Tibial artery (tissue), 4 donors: ENCODE data around the gene WNK4.
A peak's percentile ranks its signal among the peaks of the same experiment; 100 is the strongest.

Experiments used
- DNase-seq, 2 donors: peaks; one replicate each; pipeline ENCODE4 v3.0.0-alpha.2; 2019
- H3K27ac ChIP-seq, 2 donors: fragments of 200-600 bp; sonication (generic) in 1 of 2; 1 replicate in 1 of 2; 2 replicates in 1 of 2; pipeline ENCODE4 v1.5.1; 2018 to 2019; ENCODE audit warnings: mild to moderate bottlenecking in 1 of 2
- H3K27me3 ChIP-seq, 2 donors: fragments of 200-600 bp; sonication (generic) in 1 of 2; one replicate each; pipeline versions ENCODE4 v1.5.1 to v1.6.0; 2016 to 2019
- H3K36me3 ChIP-seq, 3 donors: fragments of 200-600 bp; sonication (generic) in 2 of 3; one replicate each; pipeline ENCODE4 v1.5.1; 2016 to 2019; ENCODE audit warnings: mild to moderate bottlenecking in 2 of 3
- H3K4me1 ChIP-seq, 4 donors: fragments of 200-600 bp; sonication (generic) in 2 of 4; 1 replicate in 3 of 4; 2 replicates in 1 of 4; pipeline ENCODE4 v1.5.1; 2016 to 2019
- H3K4me3 ChIP-seq, 2 donors: fragments of 200-600 bp; sonication (generic) in 1 of 2; 1 replicate in 1 of 2; 2 replicates in 1 of 2; pipeline ENCODE4 v1.5.1; 2018 to 2019; ENCODE audit warnings: mild to moderate bottlenecking in 2 of 2
- H3K9me3 ChIP-seq, 3 donors: fragments of 200-600 bp; sonication (generic) in 1 of 3; one replicate each; pipeline ENCODE4 v1.5.1; 2016 to 2019
- CTCF ChIP-seq, 2 experiments: fragments of 200-600 bp in 1 of 2; fragments of 450-650 bp in 1 of 2; IDR thresholded peaks; one replicate each; pipeline ENCODE4 v1.5.1; 2017 to 2019; ENCODE audit warnings: antibody characterized with exemption in 2 of 2, mild to moderate bottlenecking in 1 of 2, moderate library complexity in 1 of 2
- intact Hi-C: fragments of 100-400 bp; cut with DNase I; formaldehyde crosslinking; loops from one replicate; pipeline ENCODE4 v1.15.0; 2023; ENCODE audit warnings: low total_unique reads

The WNK4 gene

DNA sequence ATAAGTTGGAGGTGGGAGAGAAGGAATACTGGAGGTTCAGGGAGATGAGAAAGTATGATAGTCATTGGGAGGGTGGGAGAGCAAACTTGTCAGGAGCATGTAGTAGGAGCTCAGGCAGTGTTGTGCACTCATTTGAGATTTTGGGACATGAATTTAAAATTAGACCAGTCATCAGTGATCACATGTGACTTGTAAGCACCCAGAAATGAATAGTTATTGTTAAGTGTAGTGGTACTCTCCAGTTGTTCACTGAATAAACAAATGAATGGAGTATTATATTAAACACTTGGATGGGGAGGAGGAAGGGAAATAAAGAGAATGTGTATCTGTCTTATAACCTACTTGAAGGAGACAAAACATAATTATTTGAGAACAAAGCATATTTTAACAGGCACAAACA lies 50.6 kb downstream of the WNK4 start:
- peaks cover 0 to 23% (median 6%) of the 10 kb centered on the region in 4 donors for H3K4me1 ChIP-seq
- intact Hi-C loops = no loop called here
- H3K27ac ChIP-seq = no peak overlapping the region

GRCh38 chr17:42832213-42832933 lies 52.0 kb downstream of the WNK4 start:
- Histone ChIP-seq H3K9me3 (no peaks in the 10 kb centered on the region), H3K4me1 (peaks cover 0 to 23% (median 6%) of the 10 kb centered on the region in 4 donors), H3K27ac (peak overlapping the region; percentile 85 to 86), H3K36me3 (peaks cover 8 to 28% (median 13%) of the 10 kb centered on the region in 3 donors), H3K4me3 (peak overlapping the region; percentile 80 to 81), H3K27me3 (no peaks in the 10 kb centered on the region)
- no peak for TF ChIP-seq CTCF (IDR thresholded peaks at IDR 0.05)
- no peak for DNase-seq
- intact Hi-C loops = no loop called here

More for the DNA sequence above, 50.6 kb downstream of the WNK4 start:
- H3K36me3 ChIP-seq = peaks cover 0 to 14% (median 4%) of the 10 kb centered on the region in 3 donors
- H3K27me3 ChIP-seq = no peaks in the 10 kb centered on the region
- H3K4me3 ChIP-seq = no peak overlapping the region
- no peak for TF ChIP-seq CTCF (IDR thresholded peaks at IDR 0.05)
- H3K9me3 ChIP-seq = no peaks in the 10 kb centered on the region
- DNase-seq = no peak

DNA sequence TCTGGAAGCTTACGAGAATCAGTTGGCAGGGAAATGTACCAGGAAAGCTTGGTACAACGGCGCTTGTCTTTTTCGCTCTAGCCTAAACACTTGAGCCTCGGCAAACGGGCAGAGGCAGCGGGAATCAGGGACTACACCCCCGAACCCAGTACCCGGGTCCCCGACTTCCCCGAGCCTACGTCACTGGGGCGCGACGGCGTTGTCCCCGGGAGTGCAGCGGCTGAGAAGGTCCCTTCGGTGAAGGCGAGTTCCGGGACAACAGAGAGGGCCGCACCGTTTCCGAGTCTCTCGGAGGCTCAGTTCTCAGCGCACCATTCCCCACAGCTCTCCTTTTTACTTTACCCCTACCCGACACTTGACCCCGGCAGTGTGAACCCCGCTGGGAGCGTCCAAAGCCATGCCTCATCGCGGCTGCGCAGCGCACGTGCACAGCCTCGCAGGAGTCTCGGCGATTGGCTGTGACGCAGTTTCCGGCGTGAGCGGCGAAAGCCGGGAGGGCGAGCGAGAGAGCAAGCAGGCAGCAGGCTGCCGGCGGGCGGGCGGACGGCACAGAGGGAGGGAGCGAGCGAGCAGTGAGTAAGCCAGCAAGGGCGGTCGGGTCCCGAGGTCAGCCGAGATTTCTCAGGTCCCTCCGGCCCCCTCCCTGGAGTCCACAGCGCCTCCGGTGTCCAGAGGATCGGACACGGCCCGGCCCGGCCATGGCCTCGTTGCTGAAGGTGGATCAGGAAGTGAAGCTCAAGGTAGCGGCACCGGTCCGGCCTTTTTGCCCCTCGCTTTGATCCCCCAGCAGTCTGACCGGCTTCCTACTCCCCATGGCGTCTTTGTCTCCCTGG lies 52.7 kb downstream of the WNK4 start, which contains the start of gene PSME3:
Gene PSME3 (plus strand): TSS at position 464 of the 833 bp plus-strand sequence. CDS start 235 bp downstream, at position 699.
- peak within 1 kb of the TSS; percentile 85 to 86 for H3K27ac ChIP-seq
- no peaks in the 10 kb centered on the region for H3K27me3 ChIP-seq
- peaks cover 0 to 23% (median 6%) of the 10 kb centered on the region in 4 donors for H3K4me1 ChIP-seq
- peaks cover 15 to 35% (median 21%) of the 10 kb centered on the region in 3 donors for H3K36me3 ChIP-seq
- no peaks in the 10 kb centered on the region for H3K9me3 ChIP-seq
- intact Hi-C loops = no loop called here
- peak in 1 of 2 experiments; percentile 4 for TF ChIP-seq CTCF (IDR thresholded peaks at IDR 0.05)
- peak within 1 kb of the TSS; percentile 80 to 81 for H3K4me3 ChIP-seq
- DNase-seq = peak; percentile 87 to 92

- DNase-seq = no peak
- intact Hi-C loops = no loop called here
- Histone ChIP-seq H3K9me3 (no peaks in the 10 kb centered on the region), H3K27me3 (no peaks in the 10 kb centered on the region), H3K4me1 (peaks cover 0 to 23% (median 6%) of the 10 kb centered on the region in 4 donors), H3K36me3 (peaks cover 23 to 43% (median 28%) of the 10 kb centered on the region in 3 donors), H3K4me3 (peak overlapping the region; percentile 80 to 81), H3K27ac (peak overlapping the region; percentile 85 to 86)
- TF ChIP-seq CTCF (IDR thresholded peaks at IDR 0.05) = no peak
Observed at GRCh38 chr17:42833767-42834422, 53.5 kb downstream of the WNK4 start.

DNA sequence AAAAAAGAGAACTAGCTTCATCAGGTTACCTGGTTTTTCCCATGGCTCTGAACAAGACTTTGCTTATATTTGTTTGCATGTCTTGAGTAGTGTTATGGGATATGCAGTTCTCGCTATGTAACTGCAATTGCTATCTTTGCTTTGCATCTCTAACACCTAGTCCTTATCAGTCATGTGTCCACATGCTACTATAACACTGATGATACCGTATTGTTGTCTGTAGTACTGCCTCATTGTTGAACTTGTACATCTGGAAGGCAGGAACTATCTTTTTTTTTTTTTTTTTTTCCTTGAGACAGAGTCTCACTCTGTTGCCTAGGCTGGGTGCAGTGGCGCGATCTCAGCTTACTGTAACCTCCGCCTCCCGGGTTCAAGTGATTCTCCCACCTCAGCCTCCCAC lies 55.3 kb downstream of the WNK4 start:
- Histone ChIP-seq H3K9me3 (no peaks in the 10 kb centered on the region), H3K4me1 (peaks cover 0 to 23% (median 6%) of the 10 kb centered on the region in 4 donors), H3K4me3 (no peak overlapping the region), H3K27ac (no peak overlapping the region), H3K36me3 (peaks cover 40 to 61% (median 45%) of the 10 kb centered on the region in 3 donors), H3K27me3 (no peaks in the 10 kb centered on the region)
- no peak for TF ChIP-seq CTCF (IDR thresholded peaks at IDR 0.05)
- intact Hi-C loops = no loop called here
- DNase-seq = no peak
